NCI-H2196 (cell line): Measurements from ENCODE around the gene LRRC8A.
"Not testable (repeated sequence)": the region's sequence is repeated elsewhere in the genome, so short reads cannot be mapped to it uniquely, and the experiment has no call there.

Experiments used
- DNase-seq: peaks from one replicate; lab custom pipeline; 2025; ENCODE audit not compliant: unreplicated experiment; lab: John Stamatoyannopoulos, UW

Gene LRRC8A

DNA sequence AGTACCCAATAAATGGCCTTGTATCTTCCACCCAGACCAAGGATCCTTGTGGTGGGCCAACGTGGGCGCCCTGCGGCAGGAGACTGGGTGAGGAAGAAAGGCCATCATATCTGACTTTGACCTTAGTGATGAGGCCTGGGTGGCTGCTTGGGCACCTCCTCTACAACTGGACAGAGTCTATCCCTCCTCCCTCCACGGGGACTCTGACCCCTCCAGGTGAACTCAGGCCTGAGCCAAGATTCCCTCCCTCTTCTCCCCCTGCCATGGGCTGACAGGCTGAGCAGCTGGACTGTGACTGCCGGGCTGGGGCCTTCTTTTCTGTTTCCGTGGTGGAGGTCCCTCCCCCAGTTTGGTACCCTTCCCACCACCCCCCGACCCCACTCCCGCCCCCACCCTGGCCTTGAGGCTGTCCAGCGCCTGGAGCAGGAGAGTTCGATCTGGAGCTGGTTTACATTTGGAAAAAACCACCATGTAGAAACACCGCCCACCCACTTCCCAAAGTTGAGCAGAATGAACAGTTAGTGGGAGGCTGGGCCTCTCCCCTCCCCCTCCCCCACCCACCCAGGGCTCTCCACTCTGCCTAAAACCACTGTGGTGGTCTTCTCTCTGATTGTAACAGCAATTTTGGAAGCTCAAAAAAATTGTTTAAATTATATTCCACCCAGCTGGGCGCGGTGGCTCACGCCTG is 37.6 kb downstream of the LRRC8A start:
- DNase-seq = no peak

DNA sequence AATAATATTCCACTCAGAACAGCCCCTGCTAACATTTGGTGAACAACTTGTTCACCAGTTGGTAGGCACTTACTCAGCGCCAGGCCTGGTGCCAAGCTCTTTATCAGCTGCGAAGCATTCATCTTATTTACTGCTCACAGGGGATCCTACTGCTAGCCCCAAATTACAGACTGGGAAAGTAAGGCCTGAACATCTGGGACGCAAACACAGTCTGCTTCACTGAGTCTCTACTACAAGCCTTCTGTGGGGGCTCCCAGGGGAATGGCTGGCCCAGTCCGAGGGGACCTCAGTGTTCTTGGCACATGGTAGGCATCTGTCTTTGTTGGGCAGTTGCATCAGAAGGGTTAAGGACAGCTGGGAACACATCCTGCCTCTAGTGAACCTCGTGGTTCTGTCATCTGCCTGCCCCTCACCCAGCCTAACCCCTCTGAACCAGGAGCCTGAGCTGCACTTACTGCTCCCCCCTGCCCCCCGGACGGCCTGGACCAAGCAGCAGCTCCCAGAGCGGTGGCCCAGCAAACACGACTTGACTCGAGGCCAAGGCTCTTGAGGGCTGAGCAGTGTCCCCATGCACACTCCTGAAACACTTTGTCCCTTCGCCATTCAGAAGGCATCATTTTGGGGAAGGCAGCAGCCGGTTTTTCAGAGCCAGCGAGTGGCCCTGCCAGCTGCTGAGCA is 38.6 kb downstream of the LRRC8A start, which contains the start of gene PHYHD1:
TSS of gene PHYHD1 (plus strand) at position 602 of the 678 bp plus-strand sequence. CDS start 1,342 bp downstream, outside the sequence.
- DNase-seq = peak; percentile 53

- no peak for DNase-seq
Observed at GRCh38 chr9:128921881-128922763, 40.2 kb downstream of the LRRC8A start.

- DNase-seq = no peak
Observed at GRCh38 chr9:128923493-128923883, 41.6 kb downstream of the LRRC8A start.

DNA sequence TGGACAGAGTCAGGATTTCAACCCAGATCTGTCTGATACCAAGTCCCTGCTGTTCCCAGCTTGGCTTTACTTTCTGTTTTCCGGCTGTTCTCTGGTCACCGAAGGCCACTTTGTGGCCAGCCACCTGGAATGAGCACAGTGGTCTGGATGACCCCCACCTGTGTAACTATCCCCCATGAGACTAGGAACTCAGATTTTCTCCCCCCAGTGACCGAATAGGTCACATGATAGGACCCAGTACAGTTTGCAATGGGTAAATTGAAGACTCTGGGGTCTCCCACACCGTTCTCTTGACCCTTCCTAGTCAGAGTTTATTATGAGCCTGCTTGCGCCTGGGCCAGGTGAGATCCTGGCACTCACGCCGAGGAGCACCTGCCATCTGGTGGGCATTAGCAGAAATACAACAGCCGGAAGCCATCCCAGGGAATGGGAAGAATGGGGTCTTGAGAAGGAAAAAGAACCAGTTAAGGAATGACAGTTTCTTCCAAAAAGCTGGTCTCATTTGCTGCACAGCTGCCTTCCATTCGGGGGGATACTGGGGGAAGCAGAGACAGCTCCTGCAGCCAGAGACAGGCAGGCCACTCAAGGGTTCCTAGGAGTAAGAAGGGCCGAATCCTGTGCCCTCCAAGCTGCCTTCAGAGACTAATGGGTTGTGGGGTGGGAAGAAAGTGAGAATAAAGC is 45.9 kb downstream of the LRRC8A start:
- peak; percentile 68 for DNase-seq

GRCh38 chr9:128928624-128929023 is 46.7 kb downstream of the LRRC8A start:
- DNase-seq = no peak

DNA sequence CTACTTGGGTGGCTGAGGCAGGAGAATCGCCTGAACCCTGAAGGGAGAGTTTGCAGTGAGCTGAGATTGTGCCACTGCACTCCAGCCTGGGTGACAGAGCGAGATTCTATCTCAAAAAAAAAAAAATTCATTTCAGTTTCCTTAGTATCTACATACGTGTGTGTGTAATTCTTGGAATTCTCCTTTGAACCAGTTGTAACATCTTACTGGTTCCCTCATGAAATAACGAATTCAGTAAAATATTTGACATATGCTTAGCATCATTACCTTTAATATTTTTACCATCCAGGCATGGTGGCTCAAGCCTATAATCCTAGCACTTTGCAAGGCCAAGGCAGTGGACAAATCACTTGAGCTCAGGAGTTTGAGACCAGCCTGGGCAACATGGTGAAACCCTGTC is 47.6 kb downstream of the LRRC8A start:
- DNase-seq = no peak

DNA sequence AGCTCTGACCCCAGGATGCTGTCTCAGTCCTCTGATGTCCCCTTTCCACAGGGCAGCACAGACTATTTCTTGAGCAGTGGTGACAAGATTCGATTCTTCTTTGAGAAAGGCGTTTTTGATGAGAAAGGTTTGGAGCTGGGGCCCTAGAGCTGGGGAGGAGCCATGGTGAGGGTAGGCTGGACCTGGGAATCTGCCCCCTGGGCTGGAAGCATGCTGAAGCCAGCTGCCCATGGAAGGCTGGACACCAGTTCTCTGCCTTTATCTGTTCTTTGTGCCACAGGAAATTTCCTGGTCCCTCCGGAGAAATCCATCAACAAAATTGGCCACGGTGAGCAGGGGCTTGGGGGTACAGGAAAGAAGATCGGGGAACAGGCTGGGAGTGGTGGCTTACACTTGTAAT is 51.8 kb downstream of the LRRC8A start:
- DNase-seq = no peak

DNA sequence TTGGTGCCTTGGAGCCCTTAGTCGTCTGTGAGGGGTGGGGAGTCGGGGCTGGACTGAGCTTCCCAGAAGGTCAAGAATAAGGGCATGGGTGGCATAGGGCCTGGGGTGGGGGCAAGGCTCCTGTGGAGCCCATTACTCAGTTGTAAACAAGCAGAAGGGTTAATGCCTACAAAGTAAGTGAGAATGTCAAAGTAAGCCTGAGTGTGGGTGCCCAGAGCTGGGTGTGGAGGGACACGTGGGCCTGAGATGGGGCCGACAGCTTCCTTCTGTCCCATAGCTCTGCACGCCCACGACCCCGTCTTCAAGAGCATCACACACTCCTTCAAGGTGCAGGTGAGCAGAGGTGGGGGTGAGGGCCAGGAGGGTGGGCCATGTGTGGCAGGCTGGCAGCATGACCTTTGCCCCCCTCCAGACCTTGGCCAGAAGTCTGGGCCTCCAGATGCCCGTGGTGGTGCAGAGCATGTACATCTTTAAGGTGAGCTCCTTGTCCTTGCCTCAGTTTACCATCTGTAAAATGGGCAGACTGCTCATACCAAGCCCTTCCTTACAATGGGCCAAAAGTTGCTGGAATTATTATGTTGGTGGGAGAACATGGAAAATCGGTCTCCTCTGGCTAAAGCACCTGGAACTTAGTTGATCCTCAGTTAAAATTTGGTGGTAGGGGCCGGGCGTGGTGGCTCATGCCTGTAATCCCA is 54.4 kb downstream of the LRRC8A start:
- DNase-seq = no peak

DNA sequence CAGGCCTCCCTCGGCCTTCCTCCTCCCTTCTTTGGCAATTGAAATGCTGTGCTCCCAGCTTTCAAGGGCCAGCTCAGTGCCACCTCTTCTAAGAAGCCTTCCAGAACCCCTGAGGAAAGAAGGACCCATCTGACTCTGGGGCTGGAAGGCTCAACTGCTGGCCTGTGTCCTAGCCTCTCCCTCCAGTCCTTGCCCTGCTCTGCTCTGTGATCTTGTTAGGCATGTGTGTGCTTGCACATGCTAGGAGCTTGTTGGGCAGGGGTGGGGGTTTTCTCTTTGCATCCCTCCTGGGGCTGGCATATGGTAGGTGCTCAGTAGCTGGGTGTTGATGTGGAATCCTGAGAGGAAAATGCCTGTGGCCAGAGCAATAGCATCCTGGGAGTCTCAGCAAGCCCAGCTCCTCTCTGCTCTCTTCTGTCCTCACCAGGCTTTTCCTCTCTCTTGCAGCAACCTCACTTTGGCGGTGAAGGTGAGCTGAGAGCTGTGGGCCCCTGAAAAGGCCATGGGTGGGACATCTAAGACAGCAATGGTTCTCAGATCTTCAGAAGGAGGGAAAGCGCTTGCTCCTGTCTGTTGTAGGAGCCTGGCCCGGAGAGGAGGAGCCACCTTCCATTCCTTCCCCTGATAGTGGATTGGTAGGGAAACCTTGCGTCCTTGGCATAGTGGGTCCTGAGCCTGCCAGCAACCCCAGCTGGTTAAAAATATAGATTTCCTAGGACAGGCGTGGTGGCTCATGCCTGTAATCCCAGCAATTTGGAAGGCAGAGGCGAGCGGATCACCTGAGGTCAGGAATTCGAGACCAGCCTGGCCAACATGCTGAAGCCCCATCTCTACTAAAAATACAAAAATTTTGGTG is 55.6 kb downstream of the LRRC8A start:
- no peak for DNase-seq

DNA sequence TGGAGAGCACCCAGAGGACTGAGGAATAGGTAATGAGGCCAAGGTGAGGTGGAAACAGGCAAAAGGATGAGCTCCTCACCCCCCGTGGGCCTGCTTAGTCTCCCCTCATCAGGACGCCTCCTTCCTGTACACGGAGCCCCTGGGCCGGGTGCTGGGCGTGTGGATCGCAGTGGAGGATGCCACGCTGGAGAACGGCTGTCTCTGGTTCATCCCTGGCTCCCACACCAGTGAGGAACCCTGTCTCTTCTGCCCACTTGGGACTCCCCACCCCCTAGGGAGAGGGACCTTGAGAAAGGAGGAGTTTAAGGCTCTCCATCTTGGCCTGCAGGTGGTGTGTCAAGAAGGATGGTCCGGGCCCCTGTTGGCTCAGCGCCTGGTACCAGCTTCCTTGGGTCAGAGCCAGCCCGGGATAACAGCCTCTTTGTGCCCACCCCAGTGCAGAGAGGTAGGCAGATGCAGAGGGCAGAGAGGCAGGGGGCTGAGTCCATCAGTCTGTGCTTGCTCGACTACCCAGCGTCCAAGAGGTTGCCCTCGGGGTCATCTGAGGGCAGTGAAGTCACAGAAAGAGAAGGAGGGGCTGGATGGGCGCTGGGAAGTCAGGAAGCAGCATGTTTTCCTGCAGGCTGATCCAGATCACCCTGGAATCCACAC is 58.5 kb downstream of the LRRC8A start:
- no peak for DNase-seq

GRCh38 chr9:128940946-128941755 is 59.2 kb downstream of the LRRC8A start:
- DNase-seq = no peak

DNA sequence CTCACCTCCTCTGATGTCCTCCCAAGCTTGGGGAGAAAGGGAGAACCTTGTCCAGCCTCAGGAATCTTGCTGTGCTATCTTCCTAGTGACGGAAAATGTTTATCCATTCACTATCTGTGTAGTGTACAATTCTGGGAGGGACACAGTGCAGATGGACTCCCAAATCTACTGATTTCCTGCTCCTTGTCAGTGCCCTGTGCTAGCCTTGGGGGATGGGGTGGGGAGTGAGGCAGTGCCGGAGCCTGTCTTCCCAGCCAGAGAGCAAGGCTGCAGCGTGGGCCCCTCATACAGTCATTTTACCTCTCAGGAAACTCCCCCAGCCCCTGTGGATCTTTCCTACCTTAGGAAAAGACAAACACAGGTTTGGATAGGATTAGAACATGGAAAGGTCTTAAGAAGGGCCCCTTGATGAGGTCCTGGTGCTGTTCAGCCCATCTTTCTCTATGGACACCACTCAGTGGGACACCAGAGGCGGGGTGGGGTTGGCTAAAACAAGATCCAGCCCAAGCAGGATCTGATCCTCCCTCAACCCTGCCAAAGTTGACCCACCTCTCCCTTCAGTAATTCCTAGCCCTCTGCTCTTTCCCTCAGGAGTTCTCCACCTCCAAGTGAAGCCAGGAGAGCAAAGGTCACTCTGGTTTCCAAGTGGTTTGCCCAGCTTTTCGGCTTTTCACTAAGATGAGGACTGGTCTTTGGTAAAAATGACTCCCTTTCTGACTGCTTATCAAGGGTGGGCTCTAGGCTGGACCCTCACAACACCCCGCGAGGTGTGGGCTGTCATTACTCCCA is 62.1 kb downstream of the LRRC8A start:
- DNase-seq = no peak

GRCh38 chr9:128944966-128945365 is 63.0 kb downstream of the LRRC8A start:
- DNase-seq = not testable (repeated sequence)

- no peak for DNase-seq
Observed at GRCh38 chr9:128945798-128946501, 64.0 kb downstream of the LRRC8A start.

DNA sequence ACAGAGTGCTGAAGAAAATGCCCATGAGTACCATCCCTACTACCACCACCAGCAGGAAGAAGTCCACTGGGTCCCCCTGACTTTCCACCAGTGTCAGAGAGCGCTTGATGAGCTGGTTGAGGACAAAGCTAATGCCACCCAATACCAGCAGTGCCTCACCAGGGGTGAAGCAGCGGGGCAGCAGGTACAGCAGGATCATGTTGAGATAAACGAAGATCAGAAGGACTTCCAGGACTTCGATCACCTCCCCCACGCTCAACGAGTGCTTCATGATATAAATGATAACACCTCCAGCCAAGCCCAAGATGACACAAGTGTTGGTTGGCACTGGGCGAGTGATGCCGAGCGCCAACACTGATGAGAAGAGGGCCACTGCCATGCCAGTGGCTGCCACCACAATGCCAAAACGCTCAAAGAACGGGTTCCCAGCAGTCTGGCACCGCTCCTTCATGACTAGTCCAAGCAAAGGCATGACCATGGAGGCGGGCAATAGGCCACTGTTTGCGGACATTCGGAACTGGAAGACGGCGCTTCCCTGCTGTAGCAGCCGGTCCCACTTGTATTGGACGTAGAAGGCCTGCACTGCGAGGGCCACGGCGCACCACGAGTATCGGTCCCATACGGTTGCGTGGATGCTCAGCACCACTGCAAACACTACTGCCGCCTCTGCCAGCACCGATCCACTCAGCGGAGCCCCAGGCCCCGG is 64.8 kb downstream of the LRRC8A start:
- peak; percentile 17 for DNase-seq

DNA sequence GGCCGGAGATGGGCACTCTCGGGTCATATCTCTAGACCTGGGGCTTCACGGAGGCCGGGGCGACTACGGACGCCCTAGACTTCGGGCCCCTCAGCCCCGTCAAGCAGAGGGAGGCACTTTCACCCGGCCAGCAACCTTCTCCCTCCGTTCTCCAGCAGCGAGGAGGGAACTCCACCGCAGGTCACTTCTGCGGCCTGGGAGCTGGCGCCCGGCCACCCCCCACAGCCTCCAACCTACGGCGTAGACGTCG is 65.3 kb downstream of the LRRC8A start:
- no peak for DNase-seq
